Measurements from ENCODE around the gene FIGN.

FIGN gene

DNA sequence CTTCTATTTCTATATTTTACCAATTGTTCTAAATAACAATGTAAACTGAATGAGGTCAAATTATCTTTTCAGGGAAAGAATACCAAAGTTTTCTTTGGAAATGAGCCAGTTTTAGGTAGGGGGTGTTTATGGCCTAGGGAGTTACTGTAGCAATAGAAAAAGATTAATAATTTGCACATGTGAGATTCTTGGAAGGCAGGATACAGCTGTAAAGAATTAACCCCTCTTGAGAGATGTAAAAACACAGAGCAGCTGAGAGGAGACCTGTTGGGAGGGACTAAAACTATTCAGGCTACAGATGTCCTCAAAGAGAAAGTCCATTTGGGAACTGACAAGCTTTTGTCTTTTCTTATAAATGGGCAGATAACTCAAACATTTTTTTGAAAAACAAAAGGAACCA is 182.2 kb downstream of the FIGN start:
- DNase-seq = no peak

DNA sequence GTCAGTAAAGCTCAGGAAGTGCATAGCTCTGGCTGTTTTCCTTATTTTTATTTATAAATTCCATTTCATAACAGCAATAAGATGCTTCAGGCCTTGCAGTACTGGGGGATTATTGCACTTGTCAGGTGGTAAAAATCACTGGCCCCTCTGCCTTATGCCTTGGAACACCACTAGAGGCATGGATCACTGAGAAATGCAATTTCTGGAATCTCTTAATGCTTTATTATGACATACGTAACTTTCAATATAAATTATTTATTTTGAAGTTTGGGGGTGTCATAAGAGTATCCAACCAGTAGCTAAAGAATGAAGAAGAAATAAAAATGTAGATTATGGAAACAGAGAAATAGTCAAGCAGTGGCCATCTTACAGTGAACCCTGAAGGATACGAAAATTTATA is 183.1 kb downstream of the FIGN start:
- DNase-seq = no peak

DNA sequence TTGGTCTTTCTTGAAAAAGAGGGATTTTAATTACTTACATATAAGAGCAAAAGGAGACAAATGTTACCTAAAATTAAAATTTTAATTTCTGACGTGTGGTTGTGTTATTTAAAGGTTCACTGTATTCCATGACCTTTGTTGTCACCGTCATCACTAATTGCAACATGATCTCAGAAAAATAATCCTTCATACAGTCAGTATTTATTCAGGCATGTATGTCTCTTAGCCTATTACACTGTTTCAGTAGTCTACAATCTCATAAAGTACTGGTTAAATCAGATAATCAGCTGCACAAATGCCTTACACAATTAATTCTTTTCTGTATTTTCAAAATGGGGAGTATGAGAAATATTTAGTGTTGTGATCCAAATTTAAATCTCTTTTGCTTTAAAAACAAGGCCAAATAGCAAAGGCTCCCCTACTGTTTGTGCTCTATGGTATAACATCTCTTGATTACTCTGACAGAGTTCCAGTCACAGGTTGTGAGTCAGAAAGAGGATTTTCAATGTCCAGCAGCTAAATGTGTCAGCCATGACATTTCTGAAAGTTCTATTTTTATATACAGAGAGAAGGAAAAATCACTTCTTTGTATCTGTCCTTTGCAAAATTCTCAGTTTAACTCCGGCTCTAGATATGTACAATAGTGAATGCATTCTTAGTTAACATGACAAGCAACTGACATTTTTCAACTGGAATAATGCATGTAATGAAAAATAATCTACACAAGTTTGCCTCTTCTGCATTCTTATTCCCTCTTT is 184.0 kb downstream of the FIGN start:
- no peak for DNase-seq

DNA sequence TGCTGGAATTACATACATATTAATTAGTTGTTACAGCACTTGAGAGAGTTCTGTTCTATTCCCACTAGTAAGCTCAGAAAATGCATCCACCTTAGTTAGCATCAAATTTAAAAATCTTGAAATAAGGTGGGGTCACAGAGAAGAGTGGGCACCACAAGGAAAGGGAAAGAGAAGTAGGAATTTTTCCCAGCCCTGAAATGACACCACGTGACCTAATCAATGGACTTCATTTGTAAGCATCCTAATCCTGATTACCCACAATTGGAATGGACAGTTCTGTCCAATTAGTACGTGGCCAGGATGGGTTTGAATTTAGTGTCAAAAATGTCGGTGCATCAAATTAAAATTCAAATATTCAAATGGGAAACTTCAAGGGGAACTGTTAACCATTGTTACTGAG is 186.8 kb downstream of the FIGN start:
- no peak for DNase-seq

All from suppressor macrophage treated with lipopolysaccharide for 4 hours (primary cell).